Measurements from ENCODE around the gene CDKN2AIP. TPM values are rescaled to one million over a fixed set of nuclear protein-coding genes. Genes with fewer than 3 reads are reported as not detected.

Gene CDKN2AIP
- total and polyA plus RNA-seq, 10 of the 15 experiments (the other 5 are each of a cell fraction or from before 2014, with no cell fraction given), result 6.0 to 22.7 (median 15.9) TPM

DNA sequence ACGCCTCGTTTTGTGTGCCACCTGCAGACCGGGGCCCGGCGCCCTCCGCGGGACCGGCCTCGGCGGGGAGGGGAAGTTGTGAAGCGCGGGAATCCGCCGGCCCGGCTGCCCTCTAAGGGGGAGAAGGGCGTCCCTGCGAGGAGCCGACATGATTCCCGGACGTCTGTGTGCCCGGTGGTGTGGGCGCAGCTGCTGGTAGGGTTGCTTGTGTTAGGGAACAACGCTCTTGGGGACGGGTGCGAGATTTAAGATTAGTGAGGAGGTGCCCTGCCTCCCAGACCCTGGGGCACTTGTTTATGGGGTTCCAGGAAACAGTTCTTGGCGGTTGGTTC is 627 bp downstream of the CDKN2AIP start (continued):
- TF ChIP-seq RAD51 (IDR thresholded peaks at IDR 0.05), result no peak
- TF ChIP-seq NRF1 (conservative IDR thresholded peaks at IDR 0.05; ENCODE audit: low read depth, low read length), result no peak
- TF ChIP-seq RAD21 (IDR thresholded peaks at IDR 0.05; ENCODE audit: insufficient read depth, low read depth, low read length), result no peak
- TF ChIP-seq, protein P1, sequence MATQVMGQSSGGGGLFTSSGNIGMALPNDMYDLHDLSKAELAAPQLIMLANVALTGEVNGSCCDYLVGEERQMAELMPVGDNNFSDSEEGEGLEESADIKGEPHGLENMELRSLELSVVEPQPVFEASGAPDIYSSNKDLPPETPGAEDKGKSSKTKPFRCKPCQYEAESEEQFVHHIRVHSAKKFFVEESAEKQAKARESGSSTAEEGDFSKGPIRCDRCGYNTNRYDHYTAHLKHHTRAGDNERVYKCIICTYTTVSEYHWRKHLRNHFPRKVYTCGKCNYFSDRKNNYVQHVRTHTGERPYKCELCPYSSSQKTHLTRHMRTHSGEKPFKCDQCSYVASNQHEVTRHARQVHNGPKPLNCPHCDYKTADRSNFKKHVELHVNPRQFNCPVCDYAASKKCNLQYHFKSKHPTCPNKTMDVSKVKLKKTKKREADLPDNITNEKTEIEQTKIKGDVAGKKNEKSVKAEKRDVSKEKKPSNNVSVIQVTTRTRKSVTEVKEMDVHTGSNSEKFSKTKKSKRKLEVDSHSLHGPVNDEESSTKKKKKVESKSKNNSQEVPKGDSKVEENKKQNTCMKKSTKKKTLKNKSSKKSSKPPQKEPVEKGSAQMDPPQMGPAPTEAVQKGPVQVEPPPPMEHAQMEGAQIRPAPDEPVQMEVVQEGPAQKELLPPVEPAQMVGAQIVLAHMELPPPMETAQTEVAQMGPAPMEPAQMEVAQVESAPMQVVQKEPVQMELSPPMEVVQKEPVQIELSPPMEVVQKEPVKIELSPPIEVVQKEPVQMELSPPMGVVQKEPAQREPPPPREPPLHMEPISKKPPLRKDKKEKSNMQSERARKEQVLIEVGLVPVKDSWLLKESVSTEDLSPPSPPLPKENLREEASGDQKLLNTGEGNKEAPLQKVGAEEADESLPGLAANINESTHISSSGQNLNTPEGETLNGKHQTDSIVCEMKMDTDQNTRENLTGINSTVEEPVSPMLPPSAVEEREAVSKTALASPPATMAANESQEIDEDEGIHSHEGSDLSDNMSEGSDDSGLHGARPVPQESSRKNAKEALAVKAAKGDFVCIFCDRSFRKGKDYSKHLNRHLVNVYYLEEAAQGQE (IDR thresholded peaks at IDR 0.05; ENCODE audit: low read depth, low read length), result no peak
- no peak for TF ChIP-seq ZNF622 (IDR thresholded peaks at IDR 0.05)
- TF ChIP-seq MYB (IDR thresholded peaks at IDR 0.05; ENCODE audit: borderline replicate concordance, low read depth, low read length), result no peak
- TF ChIP-seq IKZF2 (IDR thresholded peaks at IDR 0.05), result peak; percentile 17 to 51; a peak in 2 of 4 replicates
- no peak; the same call in 1 of the 2 replicates for TF ChIP-seq MTA3 (IDR thresholded peaks at IDR 0.05; ENCODE audit: borderline replicate concordance, low read length)
- no peak for TF ChIP-seq CREM (IDR thresholded peaks at IDR 0.05; ENCODE audit: low read depth)

DNA sequence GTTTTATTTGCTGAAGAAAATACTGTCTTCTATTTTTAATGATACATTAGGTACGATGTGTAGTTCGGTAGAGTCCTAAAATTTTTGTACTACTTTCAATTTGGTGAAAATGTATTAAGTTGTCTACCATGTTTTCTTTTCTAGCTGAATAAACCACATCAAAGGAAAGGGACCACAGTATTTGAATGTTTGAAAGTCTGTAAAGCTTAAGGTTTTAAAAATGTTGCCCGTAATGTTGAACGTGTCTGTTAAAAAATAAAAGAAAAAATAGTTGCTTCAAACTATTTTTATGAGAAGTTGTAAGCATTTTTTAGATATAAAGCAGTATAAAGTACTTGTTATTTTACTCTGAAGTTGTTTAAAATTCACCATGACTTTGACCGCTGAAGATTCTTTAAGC is 3.2 kb downstream of the CDKN2AIP start:
- H3K27ac ChIP-seq (ENCODE audit: control insufficient read depth, insufficient read depth), result no peak overlapping the region
- intact Hi-C loops (cut with micrococcal nuclease; ENCODE audit: unreplicated experiment) (no loop called here), in situ Hi-C loops (cut with MboI) (no loop called here)
- ATAC-seq (no peak), FAIRE-seq (no peak), DNase-seq (ENCODE audit: low read depth, low spot score) (no peak)
- no peak overlapping the region for H3K4me3 ChIP-seq
- no peak overlapping the region; the same call in 1 of the 2 replicates for H3K4me2 ChIP-seq (ENCODE audit: control insufficient read depth, insufficient read depth)
- 59% methylated on average over 5 of the region's 5 CpGs for WGBS (ENCODE audit: insufficient coverage, insufficient replicate concordance, low lambda C conversion rate, missing lambda C conversion rate)
- no TSS peak for BruUV-seq (replicated peaks)
- H3K4me1 ChIP-seq (ENCODE audit: control insufficient read depth, insufficient read depth, low read length), result peaks cover 7% of the 10 kb centered on the region
- no peaks in the 10 kb centered on the region for H3K9me3 ChIP-seq (replicated peaks; ENCODE audit: control insufficient read depth, insufficient read depth, low read length)
- H2AFZ ChIP-seq (ENCODE audit: control insufficient read depth, low read depth, low read length), result no peak overlapping the region
- no peak overlapping the region for H3K9ac ChIP-seq (ENCODE audit: control insufficient read depth, insufficient read depth, low read length)
- POLR2A ChIA-PET, result interaction anchor here (0.5 kb wide), 1 partner anchor 1759 kb away, joined by 5 read pairs; no protein-coding TSS in a partner anchor
- H3K27me3 ChIP-seq (replicated peaks in 1 of 2; ENCODE audit: control insufficient read depth in 2 of 2, insufficient read depth in 2 of 2, low read length in 1 of 2), result no peaks in the 10 kb centered on the region
- H4K20me1 ChIP-seq (ENCODE audit: control insufficient read depth, insufficient read depth), result no peaks in the 10 kb centered on the region
- peaks cover 4 to 13% of the 10 kb centered on the region in 2 experiments; a peak in 3 of 4 replicates for H3K36me3 ChIP-seq (ENCODE audit: control insufficient read depth in 2 of 2, insufficient read depth in 2 of 2, low read length in 1 of 2)
- SMC1A ChIA-PET (ENCODE audit: uncharacterized antibody, unreplicated experiment), result interaction anchor here (1.3 kb wide), 1 partner anchor 15 kb away, joined by 4 read pairs; no protein-coding TSS in a partner anchor
- RAD21 ChIA-PET (ENCODE audit: unreplicated experiment), result no interaction called here
- CTCF ChIA-PET, result interaction anchor here (0.8 kb wide), 1 partner anchor 41 kb away, joined by 3 read pairs; no protein-coding TSS in a partner anchor
- peaks cover 27% of the 10 kb centered on the region for H3K79me2 ChIP-seq (ENCODE audit: control insufficient read depth, insufficient read depth, low read length)
- TF ChIP-seq TCF3 (IDR thresholded peaks at IDR 0.05; ENCODE audit: borderline replicate concordance, insufficient read depth, low read depth, low read length), result no peak
- no peak for TF ChIP-seq PAX8 (IDR thresholded peaks at IDR 0.05)
- TF ChIP-seq, protein P2, sequence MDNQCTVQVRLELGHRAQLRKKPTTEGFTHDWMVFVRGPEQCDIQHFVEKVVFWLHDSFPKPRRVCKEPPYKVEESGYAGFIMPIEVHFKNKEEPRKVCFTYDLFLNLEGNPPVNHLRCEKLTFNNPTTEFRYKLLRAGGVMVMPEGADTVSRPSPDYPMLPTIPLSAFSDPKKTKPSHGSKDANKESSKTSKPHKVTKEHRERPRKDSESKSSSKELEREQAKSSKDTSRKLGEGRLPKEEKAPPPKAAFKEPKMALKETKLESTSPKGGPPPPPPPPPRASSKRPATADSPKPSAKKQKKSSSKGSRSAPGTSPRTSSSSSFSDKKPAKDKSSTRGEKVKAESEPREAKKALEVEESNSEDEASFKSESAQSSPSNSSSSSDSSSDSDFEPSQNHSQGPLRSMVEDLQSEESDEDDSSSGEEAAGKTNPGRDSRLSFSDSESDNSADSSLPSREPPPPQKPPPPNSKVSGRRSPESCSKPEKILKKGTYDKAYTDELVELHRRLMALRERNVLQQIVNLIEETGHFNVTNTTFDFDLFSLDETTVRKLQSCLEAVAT (IDR thresholded peaks at IDR 0.05), result peak; percentile 60
- no peak for TF ChIP-seq CREM (IDR thresholded peaks at IDR 0.05; ENCODE audit: low read depth)
- TF ChIP-seq, protein P3, sequence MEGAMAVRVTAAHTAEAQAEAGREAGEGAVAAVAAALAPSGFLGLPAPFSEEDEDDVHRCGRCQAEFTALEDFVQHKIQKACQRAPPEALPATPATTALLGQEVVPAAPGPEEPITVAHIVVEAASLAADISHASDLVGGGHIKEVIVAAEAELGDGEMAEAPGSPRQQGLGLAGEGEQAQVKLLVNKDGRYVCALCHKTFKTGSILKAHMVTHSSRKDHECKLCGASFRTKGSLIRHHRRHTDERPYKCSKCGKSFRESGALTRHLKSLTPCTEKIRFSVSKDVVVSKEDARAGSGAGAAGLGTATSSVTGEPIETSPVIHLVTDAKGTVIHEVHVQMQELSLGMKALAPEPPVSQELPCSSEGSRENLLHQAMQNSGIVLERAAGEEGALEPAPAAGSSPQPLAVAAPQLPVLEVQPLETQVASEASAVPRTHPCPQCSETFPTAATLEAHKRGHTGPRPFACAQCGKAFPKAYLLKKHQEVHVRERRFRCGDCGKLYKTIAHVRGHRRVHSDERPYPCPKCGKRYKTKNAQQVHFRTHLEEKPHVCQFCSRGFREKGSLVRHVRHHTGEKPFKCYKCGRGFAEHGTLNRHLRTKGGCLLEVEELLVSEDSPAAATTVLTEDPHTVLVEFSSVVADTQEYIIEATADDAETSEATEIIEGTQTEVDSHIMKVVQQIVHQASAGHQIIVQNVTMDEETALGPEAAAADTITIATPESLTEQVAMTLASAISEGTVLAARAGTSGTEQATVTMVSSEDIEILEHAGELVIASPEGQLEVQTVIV (IDR thresholded peaks at IDR 0.05; ENCODE audit: borderline replicate concordance, partially characterized antibody), result no peak
- TF ChIP-seq FOXM1 (IDR thresholded peaks at IDR 0.05; ENCODE audit: low read depth, low read length), result no peak

All from GM12878 (cell line).